ENCODE data around the gene RIPK4. TPM values are rescaled to one million over a fixed set of nuclear protein-coding genes. Genes with fewer than 3 reads are reported as not detected.

The RIPK4 gene
- total RNA-seq, 3 donors from 2014 or later, result 15.7 to 30.3 TPM; not detected in 1

DNA sequence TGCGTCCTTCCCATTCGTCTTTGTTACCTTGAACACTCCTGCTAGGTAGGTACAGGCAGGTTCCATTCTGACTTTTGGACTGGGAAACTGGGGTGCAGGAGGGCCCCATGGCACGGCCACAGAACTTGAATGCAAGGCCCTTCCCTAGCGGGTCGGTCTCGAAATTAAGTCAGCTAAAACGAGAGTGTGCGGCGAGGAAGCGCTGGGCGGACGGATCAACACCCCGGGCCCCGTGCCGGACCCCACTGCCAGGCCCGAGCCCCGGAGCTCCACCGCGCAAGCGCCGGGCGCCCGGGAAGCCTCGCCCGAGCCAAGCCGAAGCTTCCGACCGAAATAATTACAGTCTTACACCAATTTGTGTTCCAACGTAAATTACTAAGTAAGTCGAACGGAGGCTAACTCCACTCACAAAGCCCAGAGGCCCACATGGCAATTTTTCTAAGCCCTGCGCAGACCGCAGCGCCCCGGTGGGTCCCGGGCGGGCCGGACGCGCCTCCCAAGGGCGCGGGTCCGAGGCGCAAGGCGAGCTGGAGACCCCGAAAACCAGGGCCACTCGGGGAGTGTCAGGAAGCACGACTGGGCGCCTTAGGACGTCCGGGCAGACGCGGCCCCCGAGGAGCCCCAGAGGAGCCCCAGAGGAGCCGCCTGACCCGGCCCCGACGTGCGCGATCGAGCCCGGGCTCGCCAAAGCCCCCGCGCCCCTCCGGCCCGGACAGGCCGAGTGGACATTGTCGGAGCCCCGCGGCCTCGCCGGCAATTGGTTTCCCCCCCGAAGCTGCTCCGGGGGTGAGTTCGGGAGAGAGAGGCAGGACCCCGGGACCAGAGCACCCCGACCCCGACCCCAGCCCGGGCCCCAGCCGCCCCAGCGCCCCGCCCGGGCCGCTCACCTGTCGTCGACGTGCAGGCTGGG is 624 bp downstream of the RIPK4 start:
- Histone ChIP-seq H3K36me3 (no peaks in the 10 kb centered on the region), H3K27me3 (peaks cover 0 to 29% of the 10 kb centered on the region in 2 donors), H3K4me1 (peaks cover 0 to 12% of the 10 kb centered on the region in 2 donors), H3K4me3 (peak overlapping the region in 2 of 3 donors; percentile 76 to 79), H3K9me3 (no peaks in the 10 kb centered on the region), H3K27ac (peak overlapping the region; percentile 85 to 92)
- no peak for DNase-seq (ENCODE audit: low spot score in 2 of 2)
- intact Hi-C loops (cut with DNase I; ENCODE audit: low total_unique reads), result no loop called here
- TF ChIP-seq POLR2A (IDR thresholded peaks at IDR 0.05), result no peak
- TF ChIP-seq, protein P1, sequence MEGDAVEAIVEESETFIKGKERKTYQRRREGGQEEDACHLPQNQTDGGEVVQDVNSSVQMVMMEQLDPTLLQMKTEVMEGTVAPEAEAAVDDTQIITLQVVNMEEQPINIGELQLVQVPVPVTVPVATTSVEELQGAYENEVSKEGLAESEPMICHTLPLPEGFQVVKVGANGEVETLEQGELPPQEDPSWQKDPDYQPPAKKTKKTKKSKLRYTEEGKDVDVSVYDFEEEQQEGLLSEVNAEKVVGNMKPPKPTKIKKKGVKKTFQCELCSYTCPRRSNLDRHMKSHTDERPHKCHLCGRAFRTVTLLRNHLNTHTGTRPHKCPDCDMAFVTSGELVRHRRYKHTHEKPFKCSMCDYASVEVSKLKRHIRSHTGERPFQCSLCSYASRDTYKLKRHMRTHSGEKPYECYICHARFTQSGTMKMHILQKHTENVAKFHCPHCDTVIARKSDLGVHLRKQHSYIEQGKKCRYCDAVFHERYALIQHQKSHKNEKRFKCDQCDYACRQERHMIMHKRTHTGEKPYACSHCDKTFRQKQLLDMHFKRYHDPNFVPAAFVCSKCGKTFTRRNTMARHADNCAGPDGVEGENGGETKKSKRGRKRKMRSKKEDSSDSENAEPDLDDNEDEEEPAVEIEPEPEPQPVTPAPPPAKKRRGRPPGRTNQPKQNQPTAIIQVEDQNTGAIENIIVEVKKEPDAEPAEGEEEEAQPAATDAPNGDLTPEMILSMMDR (IDR thresholded peaks at IDR 0.05), result no peak

DNA sequence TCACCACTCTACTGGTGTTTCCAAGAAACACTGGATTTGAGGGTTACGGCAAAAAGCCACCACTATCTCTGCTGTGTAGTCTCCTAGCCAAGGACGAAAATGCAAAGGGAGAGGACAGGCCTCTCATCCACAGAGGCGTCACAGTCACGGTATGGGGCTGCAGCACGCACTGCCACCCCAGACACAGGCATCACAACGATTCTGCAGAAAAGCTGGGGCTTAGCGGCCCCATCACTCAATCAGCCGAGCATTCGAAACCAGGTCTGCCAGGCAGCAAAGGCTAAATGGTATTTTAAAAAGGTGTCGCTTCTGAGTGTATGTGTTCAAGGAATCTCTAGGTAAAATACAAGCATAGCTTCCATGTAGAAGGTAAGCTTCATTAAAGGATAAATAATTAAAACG is 1.4 kb downstream of the RIPK4 start:
- DNase-seq (ENCODE audit: low spot score in 2 of 2), result no peak
- Histone ChIP-seq H3K9me3 (no peaks in the 10 kb centered on the region), H3K4me3 (peak overlapping the region in 2 of 3 donors; percentile 76 to 79), H3K4me1 (peaks cover 0 to 12% of the 10 kb centered on the region in 2 donors), H3K36me3 (no peaks in the 10 kb centered on the region), H3K27ac (peak overlapping the region; percentile 85 to 92), H3K27me3 (peaks cover 0 to 29% of the 10 kb centered on the region in 2 donors)
- TF ChIP-seq, protein P1 (IDR thresholded peaks at IDR 0.05), result no peak
- intact Hi-C loops (cut with DNase I; ENCODE audit: low total_unique reads), result no loop called here

DNA sequence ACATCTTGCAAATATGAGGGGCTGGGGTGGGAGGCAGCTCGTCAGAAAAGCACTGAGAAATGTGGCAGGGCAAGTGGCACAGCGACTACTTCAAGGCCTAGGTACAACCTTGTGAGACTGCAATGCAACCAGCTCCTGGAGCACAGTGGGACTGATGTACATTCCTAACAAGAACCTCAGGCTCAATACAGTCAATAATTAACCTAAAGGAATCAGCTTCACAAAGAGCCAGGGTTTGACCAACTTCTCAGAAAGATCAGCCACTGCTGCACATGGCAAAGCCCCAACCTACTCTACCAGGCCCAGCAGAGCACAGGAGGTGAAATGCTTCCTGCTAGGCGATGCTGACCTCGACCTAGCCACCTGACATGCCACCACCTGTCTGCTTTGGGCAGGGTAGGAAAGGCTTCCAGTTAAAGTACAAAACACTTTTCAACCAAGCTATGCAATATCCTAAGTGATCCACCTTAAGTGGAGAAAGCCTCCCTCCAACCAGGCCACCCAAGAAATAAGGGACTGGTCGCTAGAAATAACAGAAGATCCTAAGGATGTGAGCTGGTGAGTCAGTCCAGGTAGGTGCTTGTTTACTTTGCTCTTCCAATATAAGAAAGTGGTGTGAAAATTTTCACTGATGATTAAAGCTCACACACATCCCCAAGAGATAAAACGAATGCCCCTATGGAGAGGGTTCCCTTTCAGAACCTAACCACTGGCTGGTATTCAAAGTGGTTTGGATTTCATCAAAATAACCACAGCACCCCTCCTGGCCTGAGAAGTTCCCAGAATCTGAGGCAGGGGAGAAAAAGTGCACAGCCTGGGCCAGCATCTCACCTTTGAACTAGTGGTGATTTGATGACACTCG is 2.1 kb downstream of the RIPK4 start:
- Histone ChIP-seq H3K27ac (peak overlapping the region; percentile 85 to 92), H3K27me3 (peaks cover 0 to 28% of the 10 kb centered on the region in 2 donors), H3K36me3 (no peaks in the 10 kb centered on the region), H3K9me3 (no peaks in the 10 kb centered on the region), H3K4me3 (peak overlapping the region in 2 of 3 donors; percentile 76 to 79), H3K4me1 (peaks cover 0 to 17% of the 10 kb centered on the region in 2 donors)
- no peak for DNase-seq (ENCODE audit: low spot score in 2 of 2)
- intact Hi-C loops (cut with DNase I; ENCODE audit: low total_unique reads), result no loop called here
- no peak for TF ChIP-seq POLR2A (IDR thresholded peaks at IDR 0.05)
- TF ChIP-seq POLR2AphosphoS5 (IDR thresholded peaks at IDR 0.05), result no peak
- TF ChIP-seq, protein P1 (IDR thresholded peaks at IDR 0.05), result no peak

DNA sequence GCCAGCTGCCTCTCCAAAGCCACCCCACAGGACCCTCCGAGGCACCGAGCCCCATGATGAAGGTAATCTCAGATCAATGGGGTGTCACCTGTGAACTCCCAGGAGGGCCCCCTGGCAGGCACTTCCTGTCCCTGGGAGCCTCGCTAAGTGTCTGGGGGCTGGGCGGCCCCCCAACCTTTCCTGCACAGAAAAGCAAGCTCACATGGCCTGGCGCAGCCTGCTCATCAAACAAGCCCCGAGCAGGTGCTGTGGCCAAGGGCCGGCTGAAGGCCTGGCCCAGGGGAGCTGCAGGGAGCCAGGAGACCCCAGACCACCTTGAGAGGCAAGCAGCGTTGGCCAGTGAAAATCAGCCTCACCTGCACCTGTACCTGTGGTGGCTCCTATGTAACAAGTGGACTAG is 2.9 kb downstream of the RIPK4 start:
- DNase-seq (ENCODE audit: low spot score in 2 of 2), result no peak
- no peaks in the 10 kb centered on the region for H3K9me3 ChIP-seq
- H3K27me3 ChIP-seq, result peaks cover 0 to 20% of the 10 kb centered on the region in 2 donors
- H3K4me3 ChIP-seq, result peak overlapping the region in 2 of 3 donors; percentile 76 to 79
- no peaks in the 10 kb centered on the region for H3K36me3 ChIP-seq
- H3K27ac ChIP-seq, result peak overlapping the region; percentile 69 to 85
- H3K4me1 ChIP-seq, result peaks cover 0 to 21% of the 10 kb centered on the region in 2 donors
- intact Hi-C loops (cut with DNase I; ENCODE audit: low total_unique reads), result no loop called here
- no peak for TF ChIP-seq POLR2A (IDR thresholded peaks at IDR 0.05)
- TF ChIP-seq, protein P1 (IDR thresholded peaks at IDR 0.05), result no peak
- TF ChIP-seq POLR2AphosphoS5 (IDR thresholded peaks at IDR 0.05), result no peak

All from breast epithelium (tissue), 4 donors.